WTC11 (cell line): ENCODE measurements around the gene FOXP1. TPM values are rescaled to one million over a fixed set of nuclear protein-coding genes. Genes with fewer than 3 reads are reported as not detected.
A peak's percentile ranks its signal among the peaks of the same experiment; 100 is the strongest.

Experiments
- ATAC-seq: fragments of 200-7000 bp; cut with Tn5 transposase; 2 replicates; pipeline ENCODE4 v1.10.0; 2021; ENCODE audit warnings: mild to moderate bottlenecking, moderate library complexity
- CTCF ChIA-PET: fragments of 300-600 bp; sonication (Branson Sonifier 250); formaldehyde crosslinking; loops from one replicate; lab custom pipeline; 2021; ENCODE audit warnings: antibody characterized with exemption; lab: Charles Lee
- POLR2A ChIA-PET: fragments of 350-600 bp; sonication (Branson Sonifier 250); formaldehyde crosslinking; loops from one replicate; lab custom pipeline; 2021; ENCODE audit warnings: antibody characterized with exemption; lab: Charles Lee
- DNase-seq: peaks from one replicate; pipeline ENCODE4 v3.0.0; 2021; ENCODE audit warnings: low spot score
- H3K27ac Mint-ChIP-seq: 2 replicates; pipeline ENCODE4 v1.8.0; 2021; ENCODE audit warnings: mixed read lengths
- H3K27me3 Mint-ChIP-seq: 2 replicates; pipeline ENCODE4 v1.8.0; 2021; ENCODE audit warnings: low read depth, mild to moderate bottlenecking, moderate library complexity, mixed read lengths
- H3K36me3 Mint-ChIP-seq: 2 replicates; pipeline ENCODE4 v1.8.0; 2021; ENCODE audit warnings: mixed read lengths
- H3K4me1 Mint-ChIP-seq: 2 replicates; pipeline ENCODE4 v1.8.0; 2022; ENCODE audit warnings: mixed read lengths
- H3K4me3 Mint-ChIP-seq: 2 replicates; pipeline ENCODE4 v1.8.0; 2021; ENCODE audit warnings: mild to moderate bottlenecking, moderate library complexity, mixed read lengths
- H3K9me3 Mint-ChIP-seq: 2 replicates; pipeline ENCODE4 v1.8.0; 2021; ENCODE audit warnings: mixed read lengths
- JUN ChIP-seq: sonication (generic); formaldehyde crosslinking; IDR thresholded peaks from 2 replicates; pipeline ENCODE4 v1.8.0; 2023; ENCODE audit warnings: mild to moderate bottlenecking, missing genetic modification reagents
- MXD4 ChIP-seq: fragments of 250-450 bp; sonication (Bioruptor Pico); IDR thresholded peaks from 2 replicates; pipeline ENCODE4 v1.8.0; 2021; ENCODE audit warnings: mild to moderate bottlenecking, moderate library complexity, borderline replicate concordance
- NFE2L1 ChIP-seq: sonication (generic); formaldehyde crosslinking; IDR thresholded peaks from 2 replicates; pipeline ENCODE4 v1.8.1; 2023; ENCODE audit warnings: missing genetic modification reagents
- TEAD4 ChIP-seq: sonication (generic); formaldehyde crosslinking; IDR thresholded peaks from 2 replicates; pipeline ENCODE4 v1.8.0; 2022; ENCODE audit warnings: mild to moderate bottlenecking, missing genetic modification reagents
- ZNF423 ChIP-seq: fragments of 250-450 bp; sonication (Bioruptor Pico); IDR thresholded peaks from 2 replicates; pipeline ENCODE4 v2.1.2; 2022; ENCODE audit warnings: mild to moderate bottlenecking, moderate library complexity
- total RNA-seq: library from RNA; stranded (reverse); gene quantifications from 3 replicates; pipeline ENCODE4 v1.2.3, GENCODE V29; 2021
- TF ChIP-seq, protein P1 (sequence below): fragments of 250-450 bp; sonication (Bioruptor Pico); IDR thresholded peaks from 2 replicates; pipeline ENCODE4 v1.9.0; 2021; ENCODE audit warnings: mild to moderate bottlenecking, borderline replicate concordance
- TF ChIP-seq, protein P2 (sequence below): sonication (generic); formaldehyde crosslinking; IDR thresholded peaks from 2 replicates; pipeline ENCODE4 v1.8.1; 2022; ENCODE audit warnings: mild to moderate bottlenecking, moderate library complexity, missing genetic modification reagents
- TF ChIP-seq, protein P3 (sequence below): sonication (generic); formaldehyde crosslinking; IDR thresholded peaks from 2 replicates; pipeline ENCODE4 v1.8.0; 2022; ENCODE audit warnings: missing genetic modification reagents
- TF ChIP-seq, protein P4 (sequence below): sonication (generic); formaldehyde crosslinking; IDR thresholded peaks from 2 replicates; pipeline ENCODE4 v1.8.1; 2023; ENCODE audit warnings: mild to moderate bottlenecking, missing genetic modification reagents, moderate library complexity

Gene FOXP1
- total RNA-seq, 1 experiment from 2014 or later: 25.8 TPM

DNA sequence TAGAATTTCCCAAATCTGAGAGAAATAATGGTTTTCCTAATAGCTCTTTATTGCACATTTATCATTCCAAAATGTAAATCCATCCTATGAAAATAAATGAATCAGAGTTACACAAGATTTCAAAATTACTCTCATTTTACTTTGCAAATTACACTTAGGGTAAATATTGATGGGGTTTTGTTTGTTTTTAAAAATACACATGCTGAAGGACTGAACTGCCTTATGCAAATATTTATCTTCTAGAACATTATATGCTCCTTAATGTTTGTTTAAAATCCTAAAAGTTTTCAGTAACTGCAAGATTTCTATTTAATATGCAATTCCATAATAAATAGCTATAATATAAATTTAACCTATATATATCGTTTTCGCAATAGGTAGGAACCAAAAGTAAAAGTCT is 38.2 kb downstream of the FOXP1 start (continued):
- TF ChIP-seq, protein P1, sequence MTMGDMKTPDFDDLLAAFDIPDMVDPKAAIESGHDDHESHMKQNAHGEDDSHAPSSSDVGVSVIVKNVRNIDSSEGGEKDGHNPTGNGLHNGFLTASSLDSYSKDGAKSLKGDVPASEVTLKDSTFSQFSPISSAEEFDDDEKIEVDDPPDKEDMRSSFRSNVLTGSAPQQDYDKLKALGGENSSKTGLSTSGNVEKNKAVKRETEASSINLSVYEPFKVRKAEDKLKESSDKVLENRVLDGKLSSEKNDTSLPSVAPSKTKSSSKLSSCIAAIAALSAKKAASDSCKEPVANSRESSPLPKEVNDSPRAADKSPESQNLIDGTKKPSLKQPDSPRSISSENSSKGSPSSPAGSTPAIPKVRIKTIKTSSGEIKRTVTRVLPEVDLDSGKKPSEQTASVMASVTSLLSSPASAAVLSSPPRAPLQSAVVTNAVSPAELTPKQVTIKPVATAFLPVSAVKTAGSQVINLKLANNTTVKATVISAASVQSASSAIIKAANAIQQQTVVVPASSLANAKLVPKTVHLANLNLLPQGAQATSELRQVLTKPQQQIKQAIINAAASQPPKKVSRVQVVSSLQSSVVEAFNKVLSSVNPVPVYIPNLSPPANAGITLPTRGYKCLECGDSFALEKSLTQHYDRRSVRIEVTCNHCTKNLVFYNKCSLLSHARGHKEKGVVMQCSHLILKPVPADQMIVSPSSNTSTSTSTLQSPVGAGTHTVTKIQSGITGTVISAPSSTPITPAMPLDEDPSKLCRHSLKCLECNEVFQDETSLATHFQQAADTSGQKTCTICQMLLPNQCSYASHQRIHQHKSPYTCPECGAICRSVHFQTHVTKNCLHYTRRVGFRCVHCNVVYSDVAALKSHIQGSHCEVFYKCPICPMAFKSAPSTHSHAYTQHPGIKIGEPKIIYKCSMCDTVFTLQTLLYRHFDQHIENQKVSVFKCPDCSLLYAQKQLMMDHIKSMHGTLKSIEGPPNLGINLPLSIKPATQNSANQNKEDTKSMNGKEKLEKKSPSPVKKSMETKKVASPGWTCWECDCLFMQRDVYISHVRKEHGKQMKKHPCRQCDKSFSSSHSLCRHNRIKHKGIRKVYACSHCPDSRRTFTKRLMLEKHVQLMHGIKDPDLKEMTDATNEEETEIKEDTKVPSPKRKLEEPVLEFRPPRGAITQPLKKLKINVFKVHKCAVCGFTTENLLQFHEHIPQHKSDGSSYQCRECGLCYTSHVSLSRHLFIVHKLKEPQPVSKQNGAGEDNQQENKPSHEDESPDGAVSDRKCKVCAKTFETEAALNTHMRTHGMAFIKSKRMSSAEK (CRISPR knock-in tag): no peak

DNA sequence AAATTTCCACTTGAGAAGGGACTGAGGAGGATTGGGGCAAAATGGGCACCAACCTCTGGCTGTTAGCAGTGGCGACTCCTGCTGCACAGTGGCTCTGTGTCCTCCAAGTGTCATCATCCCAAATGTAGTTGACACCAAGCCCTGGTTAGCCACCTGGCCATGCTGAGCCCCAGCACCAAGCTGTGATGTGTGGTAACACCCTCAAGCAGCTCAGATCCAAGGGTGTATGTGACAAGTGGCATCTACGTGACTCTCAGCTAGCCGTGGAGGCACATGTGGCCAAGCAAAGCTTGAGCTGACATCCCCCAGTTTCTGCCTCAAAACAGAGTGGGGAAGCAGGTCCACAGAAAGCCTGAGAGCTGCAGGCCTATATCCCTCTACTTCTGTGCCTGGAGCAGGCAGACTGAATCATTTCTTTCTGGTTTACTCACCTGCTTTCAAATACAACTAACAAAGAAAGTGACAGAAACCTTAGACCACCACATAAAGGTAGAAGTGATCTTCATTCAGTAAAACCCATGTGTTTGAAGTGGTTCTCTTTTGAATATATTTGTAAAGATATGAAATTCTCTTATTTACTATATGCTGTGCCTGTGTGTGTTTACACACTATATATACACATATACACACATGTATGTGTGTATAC is 40.0 kb downstream of the FOXP1 start:
- H3K4me3 Mint-ChIP-seq: no peak overlapping the region
- no peaks in the 10 kb centered on the region for H3K9me3 Mint-ChIP-seq
- ChIA-PET POLR2A (no interaction called here), CTCF (no interaction called here)
- ATAC-seq (0 out of 2 replicates have a peak, but pooled peaks have one; percentile 19), DNase-seq (no peak)
- no peak overlapping the region for H3K27ac Mint-ChIP-seq
- H3K36me3 Mint-ChIP-seq: no peaks in the 10 kb centered on the region
- H3K4me1 Mint-ChIP-seq: peaks cover 30% of the 10 kb centered on the region
- TF ChIP-seq ZNF423 (CRISPR knock-in tag): no peak
- no peak for TF ChIP-seq MXD4 (CRISPR knock-in tag)
- TF ChIP-seq, protein P2, sequence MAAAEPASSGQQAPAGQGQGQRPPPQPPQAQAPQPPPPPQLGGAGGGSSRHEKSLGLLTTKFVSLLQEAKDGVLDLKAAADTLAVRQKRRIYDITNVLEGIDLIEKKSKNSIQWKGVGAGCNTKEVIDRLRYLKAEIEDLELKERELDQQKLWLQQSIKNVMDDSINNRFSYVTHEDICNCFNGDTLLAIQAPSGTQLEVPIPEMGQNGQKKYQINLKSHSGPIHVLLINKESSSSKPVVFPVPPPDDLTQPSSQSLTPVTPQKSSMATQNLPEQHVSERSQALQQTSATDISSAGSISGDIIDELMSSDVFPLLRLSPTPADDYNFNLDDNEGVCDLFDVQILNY: no peak
- H3K27me3 Mint-ChIP-seq: no peaks in the 10 kb centered on the region

DNA sequence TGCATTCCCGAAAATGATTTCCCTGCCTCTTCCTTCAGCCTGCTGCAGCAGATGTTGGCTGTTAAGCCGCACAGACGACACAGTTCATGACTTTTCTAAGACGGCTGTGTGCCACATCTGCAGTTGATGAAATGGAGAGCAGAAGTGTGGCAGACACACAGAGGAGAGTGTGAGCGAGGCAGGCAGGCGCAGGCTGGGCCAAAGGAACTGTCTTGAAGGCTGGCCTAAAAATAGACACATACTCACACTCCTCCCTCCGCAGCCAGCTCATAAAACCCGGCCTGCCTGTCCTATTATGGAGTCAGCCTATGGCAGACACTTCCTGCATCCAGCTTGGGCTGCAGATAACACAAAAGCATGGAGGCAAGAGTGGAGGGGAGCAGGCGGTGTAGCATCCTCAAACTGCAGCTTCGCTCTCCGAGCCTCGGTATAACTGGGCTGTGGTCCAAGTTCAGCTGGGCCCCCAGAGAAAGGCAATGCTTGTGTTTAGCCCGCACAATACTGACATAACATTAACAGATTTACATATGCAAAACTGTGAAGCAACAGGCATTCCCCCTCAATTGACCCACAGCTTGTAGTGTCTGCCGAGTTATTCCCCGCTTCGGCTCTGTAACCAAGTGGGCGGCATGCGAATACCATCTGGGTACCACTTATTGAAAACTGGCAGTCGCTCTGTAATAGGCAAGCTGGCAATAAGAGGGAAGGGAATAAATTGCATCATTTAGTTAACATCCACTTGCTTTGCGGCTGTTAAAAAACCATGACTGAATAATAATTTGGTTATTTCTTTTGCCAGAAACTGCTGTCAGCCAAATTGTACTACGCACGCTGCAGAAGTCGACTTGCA is 40.8 kb downstream of the FOXP1 start:
- TF ChIP-seq, protein P3, sequence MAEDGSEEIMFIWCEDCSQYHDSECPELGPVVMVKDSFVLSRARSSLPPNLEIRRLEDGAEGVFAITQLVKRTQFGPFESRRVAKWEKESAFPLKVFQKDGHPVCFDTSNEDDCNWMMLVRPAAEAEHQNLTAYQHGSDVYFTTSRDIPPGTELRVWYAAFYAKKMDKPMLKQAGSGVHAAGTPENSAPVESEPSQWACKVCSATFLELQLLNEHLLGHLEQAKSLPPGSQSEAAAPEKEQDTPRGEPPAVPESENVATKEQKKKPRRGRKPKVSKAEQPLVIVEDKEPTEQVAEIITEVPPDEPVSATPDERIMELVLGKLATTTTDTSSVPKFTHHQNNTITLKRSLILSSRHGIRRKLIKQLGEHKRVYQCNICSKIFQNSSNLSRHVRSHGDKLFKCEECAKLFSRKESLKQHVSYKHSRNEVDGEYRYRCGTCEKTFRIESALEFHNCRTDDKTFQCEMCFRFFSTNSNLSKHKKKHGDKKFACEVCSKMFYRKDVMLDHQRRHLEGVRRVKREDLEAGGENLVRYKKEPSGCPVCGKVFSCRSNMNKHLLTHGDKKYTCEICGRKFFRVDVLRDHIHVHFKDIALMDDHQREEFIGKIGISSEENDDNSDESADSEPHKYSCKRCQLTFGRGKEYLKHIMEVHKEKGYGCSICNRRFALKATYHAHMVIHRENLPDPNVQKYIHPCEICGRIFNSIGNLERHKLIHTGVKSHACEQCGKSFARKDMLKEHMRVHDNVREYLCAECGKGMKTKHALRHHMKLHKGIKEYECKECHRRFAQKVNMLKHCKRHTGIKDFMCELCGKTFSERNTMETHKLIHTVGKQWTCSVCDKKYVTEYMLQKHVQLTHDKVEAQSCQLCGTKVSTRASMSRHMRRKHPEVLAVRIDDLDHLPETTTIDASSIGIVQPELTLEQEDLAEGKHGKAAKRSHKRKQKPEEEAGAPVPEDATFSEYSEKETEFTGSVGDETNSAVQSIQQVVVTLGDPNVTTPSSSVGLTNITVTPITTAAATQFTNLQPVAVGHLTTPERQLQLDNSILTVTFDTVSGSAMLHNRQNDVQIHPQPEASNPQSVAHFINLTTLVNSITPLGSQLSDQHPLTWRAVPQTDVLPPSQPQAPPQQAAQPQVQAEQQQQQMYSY: peak; percentile 50
- TF ChIP-seq, protein P4, sequence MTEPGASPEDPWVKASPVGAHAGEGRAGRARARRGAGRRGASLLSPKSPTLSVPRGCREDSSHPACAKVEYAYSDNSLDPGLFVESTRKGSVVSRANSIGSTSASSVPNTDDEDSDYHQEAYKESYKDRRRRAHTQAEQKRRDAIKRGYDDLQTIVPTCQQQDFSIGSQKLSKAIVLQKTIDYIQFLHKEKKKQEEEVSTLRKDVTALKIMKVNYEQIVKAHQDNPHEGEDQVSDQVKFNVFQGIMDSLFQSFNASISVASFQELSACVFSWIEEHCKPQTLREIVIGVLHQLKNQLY (CRISPR knock-in tag): no peak
- TF ChIP-seq, all 79 proteins: peak for 1
- H3K27ac Mint-ChIP-seq: peak overlapping the region; percentile 21
- no peaks in the 10 kb centered on the region for H3K27me3 Mint-ChIP-seq
- no peaks in the 10 kb centered on the region for H3K36me3 Mint-ChIP-seq
- no peaks in the 10 kb centered on the region for H3K9me3 Mint-ChIP-seq
- ATAC-seq (peak; percentile 69), DNase-seq (no peak)
- ChIA-PET POLR2A (no interaction called here), CTCF (interaction anchor here (0.8 kb wide), 1 partner anchor 520 kb away, joined by 3 read pairs; no protein-coding TSS in a partner anchor)
- no peak overlapping the region for H3K4me3 Mint-ChIP-seq
- H3K4me1 Mint-ChIP-seq: peaks cover 30% of the 10 kb centered on the region

DNA sequence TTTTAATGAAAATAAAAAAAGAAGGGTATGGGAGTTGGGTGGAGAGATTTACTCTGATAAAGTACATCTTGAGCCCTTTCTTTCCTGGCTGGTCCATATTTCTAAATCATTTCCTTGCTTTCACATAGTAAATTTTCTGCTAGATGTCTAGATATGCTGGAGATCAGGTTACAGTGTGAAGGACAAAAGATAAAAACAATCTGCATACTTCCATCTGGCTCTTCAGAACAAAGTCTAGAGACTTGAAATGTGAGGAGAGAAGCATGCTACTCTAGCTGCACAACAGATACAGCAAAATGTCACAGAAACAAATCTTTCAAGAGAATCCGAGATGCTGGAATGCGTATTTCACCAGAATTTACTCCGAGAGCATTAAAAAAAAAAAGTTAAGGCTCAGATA is 42.2 kb downstream of the FOXP1 start:
- H3K4me1 Mint-ChIP-seq: peaks cover 30% of the 10 kb centered on the region
- no peak for DNase-seq
- H3K36me3 Mint-ChIP-seq: no peaks in the 10 kb centered on the region
- ATAC-seq: no peak
- H3K4me3 Mint-ChIP-seq: no peak overlapping the region
- H3K27me3 Mint-ChIP-seq: no peaks in the 10 kb centered on the region
- POLR2A ChIA-PET: no interaction called here
- H3K9me3 Mint-ChIP-seq: no peaks in the 10 kb centered on the region
- CTCF ChIA-PET: no interaction called here
- peak overlapping the region; percentile 51; the same call in 1 of the 2 replicates for H3K27ac Mint-ChIP-seq
- TF ChIP-seq, protein P3: no peak
- TF ChIP-seq TEAD4: no peak
- TF ChIP-seq JUN (CRISPR knock-in tag): no peak
- TF ChIP-seq NFE2L1 (CRISPR knock-in tag): no peak
